Activated T-helper 1 cell treated with anti-CD3 and anti-CD28 coated beads, Interleukin-2, amount 50 U/mL, for 16 hours (primary cell): ENCODE results near the gene SLC2A5.
"Not testable (repeated sequence)": the region's sequence is repeated elsewhere in the genome, so short reads cannot be mapped to it uniquely, and the experiment has no call there.

Source experiments
- DNase-seq, 2 donors: peaks; one replicate each; pipeline ENCODE4 v3.0.0-alpha.2; 2020; ENCODE audit warnings: low read depth in 1 of 2, low spot score in 1 of 2

Gene SLC2A5, protein sequence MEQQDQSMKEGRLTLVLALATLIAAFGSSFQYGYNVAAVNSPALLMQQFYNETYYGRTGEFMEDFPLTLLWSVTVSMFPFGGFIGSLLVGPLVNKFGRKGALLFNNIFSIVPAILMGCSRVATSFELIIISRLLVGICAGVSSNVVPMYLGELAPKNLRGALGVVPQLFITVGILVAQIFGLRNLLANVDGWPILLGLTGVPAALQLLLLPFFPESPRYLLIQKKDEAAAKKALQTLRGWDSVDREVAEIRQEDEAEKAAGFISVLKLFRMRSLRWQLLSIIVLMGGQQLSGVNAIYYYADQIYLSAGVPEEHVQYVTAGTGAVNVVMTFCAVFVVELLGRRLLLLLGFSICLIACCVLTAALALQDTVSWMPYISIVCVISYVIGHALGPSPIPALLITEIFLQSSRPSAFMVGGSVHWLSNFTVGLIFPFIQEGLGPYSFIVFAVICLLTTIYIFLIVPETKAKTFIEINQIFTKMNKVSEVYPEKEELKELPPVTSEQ

DNA sequence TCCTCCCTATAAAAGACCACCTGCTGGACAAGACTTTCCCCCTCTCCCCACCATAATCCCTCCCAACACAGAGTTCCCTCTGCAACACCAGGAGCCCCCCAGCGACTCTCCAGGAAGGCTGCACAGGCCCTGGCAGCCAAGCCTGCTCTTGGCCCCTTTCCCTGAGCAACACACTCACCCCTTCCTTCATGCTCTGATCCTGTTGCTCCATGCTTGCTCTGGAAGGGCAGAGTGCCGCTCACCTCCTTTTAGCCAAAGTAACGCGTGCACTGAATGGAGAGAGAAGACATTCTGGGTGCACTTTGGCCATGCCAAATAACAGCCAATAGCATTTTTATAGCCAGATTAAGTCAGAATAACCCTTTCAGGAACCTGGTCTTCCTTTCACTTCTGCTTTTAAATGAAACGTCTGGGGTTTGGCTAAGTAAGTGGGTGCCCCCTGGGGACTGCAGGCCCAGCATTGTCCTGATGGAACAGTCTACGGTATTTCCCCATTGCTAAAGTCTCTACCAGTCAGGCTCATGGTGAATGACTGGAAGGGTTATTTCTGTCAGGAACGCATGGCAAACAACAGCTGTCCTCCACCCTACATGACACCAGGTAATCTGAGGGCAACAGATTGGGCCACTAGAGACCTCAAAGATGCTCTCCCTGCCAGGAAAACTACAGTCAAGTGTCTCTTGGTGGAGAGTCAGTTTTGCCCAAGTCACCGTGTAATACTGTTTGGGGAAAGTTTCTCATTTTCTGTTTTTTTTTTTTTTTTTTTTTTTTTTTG, at the start of gene SLC2A5:
TSS of gene SLC2A5 (minus strand) at position 310 of the 775 bp plus-strand sequence. CDS start at position 211, 99 bp downstream.
- DNase-seq, result no peak

DNA sequence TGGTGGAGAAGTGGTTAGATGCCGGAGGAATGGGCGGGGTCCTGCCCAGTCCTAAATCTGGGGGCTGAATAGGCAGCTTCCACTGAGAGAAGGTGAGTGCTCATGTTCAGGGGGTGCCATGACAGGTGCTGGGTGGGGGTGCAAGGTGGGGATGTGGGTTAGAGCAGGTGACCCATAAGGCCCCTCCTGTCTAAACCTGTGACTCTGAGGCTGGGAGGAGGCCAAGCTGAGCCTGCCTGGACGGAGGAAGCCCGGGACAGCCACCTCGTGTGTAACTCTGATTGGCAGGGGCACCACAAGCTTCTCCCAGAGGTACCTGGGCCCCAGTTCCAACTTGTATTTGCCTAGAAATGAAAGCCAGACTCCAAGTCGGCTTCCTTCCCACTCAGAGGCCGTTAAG, 48.8 kb upstream of the SLC2A5 start:
- no peak for DNase-seq

DNA sequence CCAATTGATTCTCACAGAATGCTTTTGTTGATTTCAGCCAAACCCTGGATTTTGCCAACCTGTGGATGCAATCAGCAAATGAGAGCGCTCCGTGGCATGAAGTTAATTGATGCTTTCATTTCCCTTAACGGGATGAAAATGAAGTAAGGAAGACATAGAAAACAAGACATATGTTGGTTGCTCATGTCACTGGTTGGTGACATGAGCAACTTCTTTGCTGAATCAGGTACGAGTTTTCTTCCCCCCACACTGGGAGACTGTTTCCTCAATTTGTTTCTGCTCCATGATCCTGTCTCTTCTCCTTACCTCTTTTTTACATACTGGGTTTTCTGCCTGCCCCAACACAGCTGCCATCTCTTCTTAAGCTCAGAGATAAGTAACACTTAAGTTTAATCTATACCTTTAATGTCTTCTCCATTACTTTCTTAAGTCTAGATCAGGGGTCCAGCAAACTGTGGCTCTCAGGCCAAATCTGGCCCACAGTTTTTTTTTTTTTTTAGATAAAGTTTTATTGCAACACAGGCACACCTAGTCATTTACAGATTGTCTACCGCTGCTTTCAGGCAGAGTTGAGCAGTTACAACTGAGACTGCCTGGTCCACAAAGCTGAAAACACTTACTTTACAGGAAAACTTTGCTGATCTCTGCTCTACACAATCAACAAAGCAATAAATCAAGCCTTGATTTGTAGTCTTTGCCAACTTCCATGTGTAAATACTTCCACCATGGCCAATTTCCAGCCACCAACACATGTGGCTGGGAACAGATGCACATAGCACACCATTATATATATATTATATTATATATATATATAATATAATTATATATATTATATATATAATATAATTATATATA, 46.1 kb upstream of the SLC2A5 start:
- DNase-seq, result no peak

DNA sequence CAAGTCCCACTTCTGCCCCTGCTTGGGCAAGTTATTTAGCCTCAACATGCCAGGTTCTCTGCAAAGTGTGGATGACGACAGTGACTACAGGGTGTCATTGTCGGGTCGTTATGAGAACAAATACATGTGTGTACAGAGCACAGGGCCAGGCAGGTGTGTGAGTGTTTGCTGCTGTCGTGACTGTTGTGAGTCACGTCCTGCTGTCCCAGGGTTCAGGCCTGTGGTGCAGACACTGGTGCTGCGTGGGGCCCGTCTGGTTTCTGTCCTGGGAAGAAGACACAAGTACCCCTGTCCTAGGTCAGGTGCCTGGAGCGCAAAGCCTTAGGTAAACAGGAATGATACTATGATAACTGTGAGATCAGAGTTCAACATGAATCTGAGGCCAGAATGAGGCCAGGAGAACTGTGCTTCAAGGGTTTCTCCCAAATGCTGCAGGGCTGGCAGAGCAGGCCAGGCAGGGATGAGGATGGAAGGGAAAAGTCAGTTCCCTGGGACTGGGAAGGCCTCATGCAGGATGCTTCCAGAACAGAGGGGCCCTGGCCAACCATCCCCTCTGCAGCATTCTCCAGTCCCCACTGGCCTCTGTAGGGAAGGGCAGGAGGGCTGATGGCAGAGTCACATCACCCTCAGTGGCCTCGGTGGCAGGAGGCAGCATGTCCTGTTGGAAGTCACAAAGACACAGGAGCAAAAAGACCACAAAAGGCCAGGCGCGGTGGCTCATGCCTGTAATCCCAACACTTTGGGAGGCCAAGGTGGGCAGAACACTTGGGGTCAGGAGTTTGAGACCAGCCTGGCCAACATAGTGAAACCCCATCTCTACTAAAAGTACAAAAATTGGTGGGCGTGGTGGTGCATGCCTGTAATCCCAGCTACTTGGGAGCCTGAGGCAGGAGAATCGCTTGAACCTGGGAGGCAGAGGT, 43.8 kb upstream of the SLC2A5 start:
- no peak for DNase-seq

DNA sequence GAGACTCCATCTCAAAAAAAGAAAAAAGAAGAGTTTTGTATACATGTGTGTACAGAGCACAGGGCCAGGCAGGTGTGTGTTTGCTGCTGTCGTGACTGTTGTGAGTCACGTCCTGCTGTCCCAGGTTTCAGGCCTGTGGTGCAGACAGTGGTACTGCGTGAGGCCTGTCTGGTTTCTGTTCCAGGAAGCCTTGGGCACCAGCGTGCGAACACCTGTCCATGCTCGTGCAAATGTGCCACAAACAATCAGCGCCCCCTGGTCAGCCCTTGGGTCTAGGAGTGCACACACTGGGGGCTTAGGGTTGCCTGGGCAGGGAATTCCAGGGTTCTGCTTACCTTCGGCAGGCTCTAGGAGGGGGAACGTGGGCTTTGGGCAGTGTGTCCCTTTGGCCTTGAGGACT, 42.5 kb upstream of the SLC2A5 start:
- no peak for DNase-seq

DNA sequence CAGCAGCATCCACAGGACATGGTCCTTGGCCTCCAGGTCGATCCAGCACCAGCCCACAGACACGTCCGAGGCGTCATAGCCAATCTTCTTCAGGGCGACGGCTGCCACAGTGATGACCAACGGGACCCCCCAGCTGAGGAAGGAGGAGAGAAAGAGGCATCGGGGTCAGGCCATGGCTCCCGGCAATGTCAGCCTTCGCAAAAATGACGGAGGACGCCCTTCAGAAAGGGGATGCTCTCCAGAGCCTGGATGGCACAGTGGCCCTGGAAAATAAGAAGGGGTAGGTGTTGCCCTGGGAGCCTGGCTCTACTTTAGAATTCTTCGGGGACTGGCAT, 41.9 kb upstream of the SLC2A5 start:
- no peak for DNase-seq

DNA sequence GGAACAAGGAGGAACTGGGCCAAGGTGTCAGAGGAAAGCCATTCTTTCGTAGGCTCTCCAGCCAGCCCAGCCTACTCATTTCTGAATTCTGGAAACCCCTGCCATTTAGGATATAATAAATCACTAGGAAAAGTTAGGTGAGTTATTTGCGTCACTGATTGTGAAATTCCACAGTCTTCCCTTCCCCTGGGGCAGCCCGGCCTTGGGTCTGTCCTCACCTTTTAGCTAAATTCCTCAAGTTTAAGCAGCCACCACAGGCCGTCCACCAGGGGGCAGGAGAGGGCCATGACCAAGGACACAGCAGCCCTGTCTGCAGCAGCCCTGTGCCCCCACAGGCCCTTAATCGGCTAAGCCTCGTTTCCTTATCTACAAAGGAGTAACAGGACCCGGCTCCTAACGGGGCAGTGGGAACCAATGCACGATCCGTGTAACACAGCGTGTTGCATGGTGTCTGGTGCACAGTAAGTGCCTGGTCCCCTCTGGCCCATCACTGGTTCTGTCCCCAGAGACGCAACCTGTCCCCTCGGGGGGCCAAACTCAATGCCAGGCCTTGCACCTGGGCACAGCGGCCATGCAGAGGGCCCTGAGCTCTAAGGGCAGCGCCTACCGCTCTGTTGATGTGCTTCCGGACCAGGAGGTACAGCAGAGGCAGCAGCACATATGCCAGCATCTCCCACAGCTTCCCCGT, 41.4 kb upstream of the SLC2A5 start:
- DNase-seq, result peak; percentile 67 to 73

DNA sequence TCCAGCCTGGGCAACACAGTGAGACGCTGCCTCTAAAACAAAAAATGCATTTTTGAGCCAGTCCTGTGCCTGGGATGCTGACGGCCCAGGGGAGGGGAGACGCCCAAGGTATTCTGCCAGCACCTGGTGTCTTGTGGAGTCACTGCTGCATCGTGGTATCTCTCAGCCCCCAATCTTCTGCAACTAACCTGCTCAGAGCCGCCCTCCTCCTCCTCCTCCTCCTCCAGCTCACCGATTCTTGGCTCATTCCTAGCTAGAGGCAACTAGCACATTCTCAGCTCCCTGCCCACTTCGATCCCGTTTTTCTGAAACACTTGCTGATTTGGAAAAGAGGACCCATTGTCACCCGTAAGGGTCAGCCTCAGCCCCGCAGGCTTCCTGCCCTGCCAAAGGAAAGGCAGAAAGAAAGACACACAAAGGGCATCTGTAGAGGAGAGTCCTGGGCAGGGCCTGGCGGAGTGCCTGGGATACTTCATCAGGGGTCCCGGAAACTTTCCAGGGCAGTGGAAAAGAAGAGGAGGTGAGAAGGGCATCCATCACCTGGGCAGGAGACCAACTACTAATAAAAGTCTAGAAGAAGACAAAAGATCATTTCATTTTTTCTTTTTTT, 38.7 kb upstream of the SLC2A5 start:
- no peak for DNase-seq

DNA sequence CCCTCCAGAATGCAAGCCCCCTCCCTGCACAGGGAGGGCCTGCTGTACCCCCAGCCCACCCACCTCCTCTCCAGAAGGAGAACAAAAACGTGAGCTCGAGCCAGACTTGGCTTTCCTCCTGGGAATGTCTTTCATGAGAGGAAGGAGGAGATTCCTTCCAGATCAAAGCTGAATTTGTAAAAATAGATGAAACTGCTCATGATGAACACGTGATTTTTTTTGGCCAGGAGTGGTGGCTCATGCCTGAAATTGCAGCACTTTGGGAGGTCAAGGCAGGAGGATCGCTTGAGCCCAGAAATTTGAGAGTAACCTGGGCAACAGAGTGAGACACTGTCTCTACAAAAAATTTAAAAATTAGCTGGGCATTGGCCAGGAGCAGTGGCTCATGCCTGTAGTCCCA, 37.7 kb upstream of the SLC2A5 start:
- no peak for DNase-seq

DNA sequence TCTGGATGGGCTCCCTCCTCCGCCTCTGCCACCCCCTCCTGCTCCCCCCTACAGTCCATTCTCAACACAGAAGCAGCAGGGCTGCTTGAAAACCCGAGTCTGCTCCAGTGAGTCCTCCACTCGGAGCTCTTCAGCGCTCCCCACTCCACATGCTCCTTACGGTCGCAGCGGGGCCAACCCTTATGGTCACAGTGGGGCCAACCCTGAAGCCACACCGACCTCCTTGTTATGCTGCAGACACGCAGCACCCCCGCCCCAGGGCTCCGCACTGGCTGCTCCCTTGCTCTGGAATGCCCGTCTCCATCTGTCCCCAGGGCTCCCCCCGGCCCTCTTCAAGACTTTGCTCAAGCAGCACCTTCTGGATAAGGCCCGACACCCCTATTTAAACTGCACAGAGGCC, 36.9 kb upstream of the SLC2A5 start:
- DNase-seq, result no peak

DNA sequence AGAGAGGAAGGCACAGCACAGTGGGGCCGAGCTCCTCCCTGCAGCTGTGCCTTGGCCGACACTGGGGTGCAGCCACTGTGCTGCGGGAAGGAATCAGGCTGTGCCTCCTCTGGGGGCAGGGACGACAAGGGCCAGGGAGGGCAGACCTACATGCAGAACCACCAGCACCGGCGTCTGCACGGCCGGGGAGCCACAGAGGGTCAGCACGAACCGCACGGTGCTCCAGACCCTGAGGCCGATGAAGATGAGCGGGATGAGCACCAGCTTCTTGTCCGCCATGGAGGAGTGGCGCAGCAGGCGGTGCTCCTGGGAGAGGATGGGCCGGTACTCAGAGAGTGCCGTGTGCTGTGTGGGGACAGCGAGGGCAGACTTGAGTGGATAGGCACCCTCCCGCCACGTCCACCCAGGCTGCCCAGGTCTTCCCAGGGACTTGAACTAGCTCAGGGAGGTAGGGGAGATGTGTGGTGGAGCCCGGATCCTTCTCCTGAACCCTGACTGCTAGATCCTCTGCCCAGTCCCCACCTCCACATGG, 36.0 kb upstream of the SLC2A5 start:
- DNase-seq, result no peak

DNA sequence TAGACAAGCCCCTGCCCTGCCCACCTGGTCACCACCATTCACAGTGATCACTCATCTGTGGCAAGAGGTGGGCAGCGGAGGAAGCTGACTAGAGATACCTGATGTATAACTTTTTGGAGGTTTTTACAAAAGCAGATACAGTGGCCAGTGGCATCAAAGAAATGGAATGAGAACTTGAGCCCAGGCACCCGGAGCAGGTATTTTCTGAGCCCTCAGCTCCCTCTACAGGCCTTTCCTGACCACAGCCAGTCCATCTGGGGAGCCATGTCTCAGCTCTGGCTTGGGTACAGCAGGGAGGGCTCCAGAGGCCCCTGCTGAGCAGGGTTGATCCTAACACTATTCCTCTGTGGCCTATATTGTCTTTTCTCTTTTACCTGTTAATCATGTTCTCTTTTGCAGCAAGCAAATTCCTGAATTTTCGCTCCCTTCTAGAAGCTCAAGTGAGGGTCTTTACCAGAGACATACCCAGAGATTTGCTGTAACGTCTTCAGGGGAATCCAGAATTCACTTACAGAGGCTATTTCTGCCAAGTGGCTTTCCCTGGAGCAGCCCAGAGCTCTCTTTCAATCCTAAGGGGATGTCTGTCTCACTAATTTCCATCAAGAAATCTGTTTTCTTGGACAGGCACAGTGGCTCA, 32.2 kb upstream of the SLC2A5 start:
- no peak for DNase-seq

DNA sequence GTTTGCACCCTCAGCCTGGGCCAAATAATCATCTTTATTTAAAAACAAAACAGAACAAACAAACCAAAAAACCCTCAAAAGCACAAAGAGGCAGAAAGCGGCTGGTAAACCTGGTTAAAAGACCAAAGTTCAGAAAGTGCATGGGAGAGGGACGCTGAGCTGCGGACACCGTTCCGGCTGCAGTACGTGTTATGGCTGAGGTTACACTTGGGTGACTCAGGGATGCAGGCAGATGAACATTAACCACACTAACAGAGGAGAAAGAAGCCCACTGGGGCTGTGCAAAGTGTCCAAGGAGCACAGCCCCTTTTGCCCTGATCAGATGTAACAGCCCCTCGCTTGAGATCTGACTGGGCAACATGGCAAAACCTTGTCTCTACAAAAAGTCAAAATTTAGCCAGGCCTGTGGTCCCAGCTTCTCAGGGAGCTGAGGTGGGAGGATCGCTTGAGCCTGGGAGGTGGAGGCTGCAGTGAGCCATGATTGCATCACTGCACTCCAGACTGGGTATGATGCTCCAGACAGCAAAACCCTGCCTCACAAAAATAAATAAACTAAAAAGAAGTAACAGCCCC, 31.1 kb upstream of the SLC2A5 start:
- no peak for DNase-seq

DNA sequence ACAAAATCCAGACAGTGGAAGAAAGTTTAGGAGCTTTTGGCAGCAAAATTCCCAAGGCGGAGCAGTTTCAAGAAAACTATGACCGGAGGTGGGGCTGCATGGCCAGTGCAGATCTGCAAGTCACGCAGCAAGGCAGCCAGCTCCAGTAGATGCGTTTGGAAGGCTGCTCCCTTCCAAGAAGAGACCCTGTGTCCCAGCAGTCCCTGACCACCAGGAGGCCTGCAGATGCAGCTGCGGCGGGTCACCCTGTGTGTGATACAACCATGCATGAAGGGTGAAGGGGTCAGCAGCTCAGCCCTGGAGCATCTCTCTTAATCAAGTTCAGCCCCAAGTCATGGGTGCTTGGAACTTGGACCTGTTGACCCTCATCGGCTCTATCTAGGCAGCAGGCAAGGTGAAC, 30.1 kb upstream of the SLC2A5 start:
- no peak for DNase-seq

DNA sequence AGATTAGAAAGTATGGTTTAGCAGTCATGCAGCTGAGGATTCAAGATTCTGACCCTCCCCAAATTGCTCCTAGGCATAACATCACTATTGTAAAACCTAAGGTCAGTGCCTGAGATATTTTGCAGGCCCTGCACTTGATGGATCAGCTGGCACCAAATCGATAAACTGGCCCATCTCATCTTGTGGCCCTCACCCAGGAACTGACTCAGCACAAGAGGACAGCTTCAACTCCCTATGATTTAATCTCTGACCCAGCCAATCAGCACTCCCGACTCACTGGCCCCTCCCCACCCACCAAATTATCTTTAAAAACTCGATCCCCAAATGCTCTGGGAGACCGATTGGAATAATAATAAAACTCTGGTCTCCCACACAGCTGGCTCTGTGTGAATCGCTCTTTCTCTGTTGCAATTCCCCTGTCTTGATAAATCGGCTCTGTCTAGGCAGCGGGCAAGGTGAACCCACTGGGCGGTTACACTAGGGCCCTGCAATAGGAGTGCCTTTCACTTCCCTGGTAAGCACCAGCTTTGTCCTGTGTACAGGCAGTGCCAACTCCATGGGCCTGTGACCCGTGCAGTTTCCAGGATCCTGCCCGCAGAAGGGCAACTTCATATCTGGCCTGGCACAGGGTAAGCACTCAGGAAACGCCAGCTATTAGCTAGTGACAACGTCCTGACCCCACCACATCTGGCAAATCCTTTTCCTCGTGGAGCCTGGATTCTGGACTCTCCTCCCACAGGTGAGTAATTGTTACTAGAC, 28.7 kb upstream of the SLC2A5 start:
- no peak for DNase-seq

DNA sequence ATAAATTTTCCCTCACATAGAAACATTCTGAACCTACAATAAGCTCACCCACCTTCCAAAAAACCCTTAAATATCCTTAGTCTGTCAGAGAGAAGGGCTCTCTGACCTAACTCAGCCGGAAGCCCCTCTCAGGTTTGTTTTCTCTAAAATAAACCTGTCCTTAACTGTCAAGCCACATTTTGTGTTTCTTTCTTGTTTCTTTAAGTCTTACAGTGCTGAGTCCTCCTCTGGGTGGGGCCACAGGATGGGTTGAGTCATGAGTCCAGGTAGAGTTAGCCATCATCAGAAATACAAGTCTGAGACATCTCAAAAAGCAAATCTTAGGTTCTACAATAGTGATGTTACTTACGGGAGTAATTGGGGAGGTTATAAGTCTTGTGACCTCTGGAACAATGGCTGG, 26.4 kb upstream of the SLC2A5 start:
- DNase-seq, result no peak

DNA sequence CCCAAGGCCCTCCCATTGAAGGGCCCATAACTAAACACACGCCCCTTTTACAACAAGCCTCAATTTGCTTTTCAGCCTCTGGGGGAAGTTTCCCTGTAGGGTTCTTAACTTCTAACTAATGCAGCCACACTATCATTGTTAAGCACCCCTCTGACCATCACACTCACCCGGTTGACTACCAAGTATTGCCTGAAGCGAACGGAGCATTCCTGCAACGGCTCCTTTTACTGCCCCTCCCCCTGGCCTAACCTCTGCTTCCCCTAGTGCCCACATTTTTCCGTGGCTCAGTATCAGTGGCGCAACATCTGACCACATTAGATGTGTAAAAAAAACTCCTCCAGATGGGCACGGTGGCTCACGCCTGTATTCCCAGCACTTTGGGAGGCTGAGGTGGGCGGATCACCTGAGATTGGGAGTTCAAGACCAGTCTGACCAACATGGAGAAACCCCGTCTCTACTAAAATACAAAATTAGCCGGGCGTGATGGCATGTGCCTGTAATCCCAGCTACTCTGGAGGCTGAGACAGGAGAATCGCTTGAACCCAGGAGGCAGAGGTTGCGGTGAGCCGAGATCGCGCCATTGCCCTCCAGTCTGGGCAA, 24.7 kb upstream of the SLC2A5 start:
- DNase-seq, result not testable (repeated sequence)
